Body of pancreas (tissue), 4 donors: Measurements from ENCODE around the gene VTI1A.

Source experiments
- POLR2A ChIP-seq, 3 donors: fragments of 450-650 bp; IDR thresholded peaks; one replicate each; pipeline ENCODE4 v1.6.1; 2016; ENCODE audit warnings: antibody characterized with exemption in 3 of 3, mild to moderate bottlenecking in 2 of 3
- TF ChIP-seq, protein P1 (sequence below), 7 experiments: fragments of 450-650 bp in 4 of 7; fragments of 200-600 bp in 3 of 7; sonication (generic) in 3 of 7; IDR thresholded peaks; one replicate each; pipeline ENCODE4 v1.5.1; 2016 to 2019; ENCODE audit warnings: antibody characterized with exemption in 7 of 7

DNA sequence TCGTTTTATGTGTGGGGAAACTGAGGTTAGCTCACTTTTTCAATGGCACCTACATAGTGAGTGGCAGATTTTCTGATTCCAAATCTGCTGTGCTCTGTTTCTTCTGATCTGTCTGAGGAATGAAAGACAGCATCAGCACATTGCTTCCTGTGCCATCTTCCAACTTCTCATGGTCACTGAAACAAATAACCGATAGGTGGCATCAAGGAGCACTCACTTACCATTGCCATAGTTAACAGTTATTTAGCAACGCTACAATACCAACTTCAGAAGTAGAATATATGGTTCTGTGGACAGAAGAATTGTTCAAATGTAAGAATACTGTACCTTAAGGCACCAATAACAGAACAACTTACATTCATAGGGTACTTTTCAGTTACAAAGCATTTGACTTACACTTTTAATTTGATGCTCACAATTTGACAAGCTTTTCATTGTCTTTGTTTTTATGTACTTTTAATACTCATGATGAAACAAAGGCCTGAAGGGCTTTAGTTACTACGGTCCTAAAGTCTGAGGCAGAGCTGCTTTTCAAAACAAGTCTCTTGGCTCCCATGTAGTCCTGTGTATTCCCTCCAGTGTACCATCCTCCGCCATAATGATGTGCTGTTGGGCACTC lies 274.2 kb downstream of the VTI1A start:
- TF ChIP-seq, protein P1, sequence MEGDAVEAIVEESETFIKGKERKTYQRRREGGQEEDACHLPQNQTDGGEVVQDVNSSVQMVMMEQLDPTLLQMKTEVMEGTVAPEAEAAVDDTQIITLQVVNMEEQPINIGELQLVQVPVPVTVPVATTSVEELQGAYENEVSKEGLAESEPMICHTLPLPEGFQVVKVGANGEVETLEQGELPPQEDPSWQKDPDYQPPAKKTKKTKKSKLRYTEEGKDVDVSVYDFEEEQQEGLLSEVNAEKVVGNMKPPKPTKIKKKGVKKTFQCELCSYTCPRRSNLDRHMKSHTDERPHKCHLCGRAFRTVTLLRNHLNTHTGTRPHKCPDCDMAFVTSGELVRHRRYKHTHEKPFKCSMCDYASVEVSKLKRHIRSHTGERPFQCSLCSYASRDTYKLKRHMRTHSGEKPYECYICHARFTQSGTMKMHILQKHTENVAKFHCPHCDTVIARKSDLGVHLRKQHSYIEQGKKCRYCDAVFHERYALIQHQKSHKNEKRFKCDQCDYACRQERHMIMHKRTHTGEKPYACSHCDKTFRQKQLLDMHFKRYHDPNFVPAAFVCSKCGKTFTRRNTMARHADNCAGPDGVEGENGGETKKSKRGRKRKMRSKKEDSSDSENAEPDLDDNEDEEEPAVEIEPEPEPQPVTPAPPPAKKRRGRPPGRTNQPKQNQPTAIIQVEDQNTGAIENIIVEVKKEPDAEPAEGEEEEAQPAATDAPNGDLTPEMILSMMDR (IDR thresholded peaks at IDR 0.05), result peak; percentile 28 to 75 (median 68)
- no peak for TF ChIP-seq POLR2A (IDR thresholded peaks at IDR 0.05)
